OCI-LY1 (cell line): ENCODE data around the gene HOXA3.

ENCODE experiments used
- H2AFZ ChIP-seq: fragments of 200-600 bp; sonication (generic), shearing (Covaris generic); 2 replicates; pipeline ENCODE4 v1.6.0; 2014; ENCODE audit warnings: antibody characterized with exemption, mild to moderate bottlenecking, low read length
- H3F3A ChIP-seq: fragments of 200-600 bp; sonication (generic), shearing (Covaris generic); 2 replicates; pipeline ENCODE4 v1.6.0; 2014; ENCODE audit warnings: mild to moderate bottlenecking, antibody characterized with exemption, low read length, moderate library complexity; ENCODE audit not compliant: insufficient read depth
- H3K27ac ChIP-seq: fragments of 200-600 bp; sonication (generic); 2 replicates; pipeline ENCODE4 v1.5.1; 2014; ENCODE audit warnings: low read length, mixed run types, mild to moderate bottlenecking, low read depth; ENCODE audit not compliant: poor library complexity, severe bottlenecking
- H3K27me3 ChIP-seq: fragments of 200-600 bp; sonication (generic); 2 replicates; pipeline ENCODE4 v1.6.0; 2014; ENCODE audit warnings: antibody characterized with exemption, mild to moderate bottlenecking, low read length, moderate library complexity; ENCODE audit not compliant: insufficient read depth
- H3K36me3 ChIP-seq: fragments of 200-600 bp; sonication (generic); 2 replicates; pipeline ENCODE4 v1.6.1; 2014; ENCODE audit warnings: mild to moderate bottlenecking, antibody characterized with exemption, low read length, moderate library complexity, mixed read lengths; ENCODE audit not compliant: insufficient read depth
- H3K4me1 ChIP-seq: fragments of 200-600 bp; sonication (generic); 2 replicates; pipeline ENCODE4 v1.5.1; 2014; ENCODE audit warnings: mild to moderate bottlenecking, low read length, moderate library complexity; ENCODE audit not compliant: insufficient read depth, severe bottlenecking
- H3K4me2 ChIP-seq: fragments of 200-600 bp; sonication (generic), shearing (Covaris generic); 2 replicates; pipeline ENCODE4 v1.6.1; 2014; ENCODE audit warnings: low read length
- H3K4me3 ChIP-seq: fragments of 200-600 bp; sonication (generic); 2 replicates; pipeline ENCODE4 v1.5.1; 2014; ENCODE audit warnings: low read length, low read depth, mild to moderate bottlenecking, mixed read lengths; ENCODE audit not compliant: poor library complexity, severe bottlenecking
- H3K79me2 ChIP-seq: fragments of 200-600 bp; shearing (Covaris generic); 2 replicates; pipeline ENCODE4 v1.6.1; 2016; ENCODE audit warnings: mixed run types, low read length, mixed read lengths; ENCODE audit not compliant: insufficient read depth
- H3K9ac ChIP-seq: fragments of 200-600 bp; sonication (generic), shearing (Covaris generic); 2 replicates; pipeline ENCODE4 v1.6.1; 2014; ENCODE audit warnings: mild to moderate bottlenecking, low read length, mixed read lengths
- H3K9me2 ChIP-seq: fragments of 200-600 bp; sonication (generic), shearing (Covaris generic); 2 replicates; pipeline ENCODE4 v1.6.1; 2014; ENCODE audit warnings: low read depth, mild to moderate bottlenecking, low read length, mixed read lengths
- H3K9me3 ChIP-seq: fragments of 200-600 bp; shearing (Covaris generic); 2 replicates; pipeline ENCODE4 v1.6.1; 2014; ENCODE audit warnings: low read length, mixed read lengths
- H4K20me1 ChIP-seq: fragments of 200-600 bp; sonication (generic), shearing (Covaris generic); 2 replicates; pipeline ENCODE4 v1.6.0; 2016; ENCODE audit warnings: mild to moderate bottlenecking, low read length; ENCODE audit not compliant: insufficient read depth
- EZH2 ChIP-seq: fragments of 200-600 bp; sonication (generic), shearing (Covaris generic); IDR thresholded peaks from 2 replicates; pipeline ENCODE4 v1.8.0; 2017; ENCODE audit warnings: borderline replicate concordance, mixed run types, mild to moderate bottlenecking, antibody characterized with exemption, low read length, moderate library complexity, mixed read lengths
- TF ChIP-seq, protein P1 (sequence below): fragments of 200-600 bp; sonication (generic), shearing (Covaris generic); IDR thresholded peaks from 2 replicates; pipeline ENCODE4 v1.5.1; 2017; ENCODE audit warnings: mild to moderate bottlenecking, antibody characterized with exemption, low read length, moderate library complexity, mixed read lengths

The HOXA3 gene

DNA sequence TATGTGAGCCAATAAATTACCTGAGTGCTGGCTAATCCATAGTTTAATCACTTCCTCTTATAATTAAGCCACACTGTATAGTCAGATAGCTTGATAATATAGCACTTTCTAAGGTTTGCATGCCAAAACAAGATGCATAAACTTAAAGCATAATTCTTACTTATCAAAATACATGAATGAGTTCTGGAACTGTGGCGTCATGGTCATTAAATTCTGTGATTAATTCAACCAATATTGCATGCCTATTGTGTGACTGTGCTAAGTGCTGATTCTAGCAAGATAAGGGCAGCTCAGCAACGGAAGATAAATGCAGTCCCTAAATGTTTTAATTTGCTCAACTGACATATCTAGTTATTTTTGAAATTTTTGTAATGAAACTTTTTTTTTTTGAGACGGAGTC lies 86.2 kb downstream of the HOXA3 start:
- Histone ChIP-seq H2AFZ (no peak overlapping the region), H3K36me3 (no peaks in the 10 kb centered on the region), H3K27me3 (no peaks in the 10 kb centered on the region), H3K9me3 (no peaks in the 10 kb centered on the region), H3K9ac (no peak overlapping the region), H3K4me1 (no peaks in the 10 kb centered on the region), H3F3A (no peaks in the 10 kb centered on the region), H3K79me2 (no peaks in the 10 kb centered on the region), H3K27ac (no peak overlapping the region), H3K4me2 (no peak overlapping the region), H3K9me2 (no peaks in the 10 kb centered on the region), H4K20me1 (no peaks in the 10 kb centered on the region), H3K4me3 (no peak overlapping the region)
- TF ChIP-seq, protein P1, sequence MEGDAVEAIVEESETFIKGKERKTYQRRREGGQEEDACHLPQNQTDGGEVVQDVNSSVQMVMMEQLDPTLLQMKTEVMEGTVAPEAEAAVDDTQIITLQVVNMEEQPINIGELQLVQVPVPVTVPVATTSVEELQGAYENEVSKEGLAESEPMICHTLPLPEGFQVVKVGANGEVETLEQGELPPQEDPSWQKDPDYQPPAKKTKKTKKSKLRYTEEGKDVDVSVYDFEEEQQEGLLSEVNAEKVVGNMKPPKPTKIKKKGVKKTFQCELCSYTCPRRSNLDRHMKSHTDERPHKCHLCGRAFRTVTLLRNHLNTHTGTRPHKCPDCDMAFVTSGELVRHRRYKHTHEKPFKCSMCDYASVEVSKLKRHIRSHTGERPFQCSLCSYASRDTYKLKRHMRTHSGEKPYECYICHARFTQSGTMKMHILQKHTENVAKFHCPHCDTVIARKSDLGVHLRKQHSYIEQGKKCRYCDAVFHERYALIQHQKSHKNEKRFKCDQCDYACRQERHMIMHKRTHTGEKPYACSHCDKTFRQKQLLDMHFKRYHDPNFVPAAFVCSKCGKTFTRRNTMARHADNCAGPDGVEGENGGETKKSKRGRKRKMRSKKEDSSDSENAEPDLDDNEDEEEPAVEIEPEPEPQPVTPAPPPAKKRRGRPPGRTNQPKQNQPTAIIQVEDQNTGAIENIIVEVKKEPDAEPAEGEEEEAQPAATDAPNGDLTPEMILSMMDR = no peak
- no peak for TF ChIP-seq EZH2

DNA sequence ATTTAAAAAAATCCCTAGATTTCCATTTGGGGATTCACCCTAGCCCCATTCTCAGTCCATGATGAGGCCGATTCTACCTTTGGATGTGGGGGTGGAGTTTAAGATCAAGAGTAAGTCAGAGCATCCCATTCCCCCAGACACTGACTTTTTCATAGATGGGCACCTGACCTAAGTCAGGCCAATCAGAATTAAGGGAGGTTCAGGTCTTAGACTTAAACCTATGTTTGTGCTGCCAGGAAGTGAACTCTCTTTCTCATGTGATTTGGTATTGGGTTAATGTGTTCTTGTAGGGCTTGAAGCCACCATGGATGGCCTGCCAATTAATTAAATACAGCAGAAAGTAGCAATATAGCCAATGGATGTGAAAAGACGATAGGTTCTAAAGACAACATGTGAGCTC lies 86.7 kb downstream of the HOXA3 start:
- Histone ChIP-seq H3K9me3 (no peaks in the 10 kb centered on the region), H3K4me2 (no peak overlapping the region), H2AFZ (no peak overlapping the region), H4K20me1 (no peaks in the 10 kb centered on the region), H3K9ac (no peak overlapping the region), H3K4me3 (no peak overlapping the region), H3K27me3 (no peaks in the 10 kb centered on the region), H3K4me1 (no peaks in the 10 kb centered on the region), H3K27ac (no peak overlapping the region), H3K9me2 (no peaks in the 10 kb centered on the region), H3K79me2 (no peaks in the 10 kb centered on the region), H3K36me3 (no peaks in the 10 kb centered on the region), H3F3A (no peaks in the 10 kb centered on the region)
- TF ChIP-seq EZH2 = no peak
- TF ChIP-seq, protein P1 = no peak

DNA sequence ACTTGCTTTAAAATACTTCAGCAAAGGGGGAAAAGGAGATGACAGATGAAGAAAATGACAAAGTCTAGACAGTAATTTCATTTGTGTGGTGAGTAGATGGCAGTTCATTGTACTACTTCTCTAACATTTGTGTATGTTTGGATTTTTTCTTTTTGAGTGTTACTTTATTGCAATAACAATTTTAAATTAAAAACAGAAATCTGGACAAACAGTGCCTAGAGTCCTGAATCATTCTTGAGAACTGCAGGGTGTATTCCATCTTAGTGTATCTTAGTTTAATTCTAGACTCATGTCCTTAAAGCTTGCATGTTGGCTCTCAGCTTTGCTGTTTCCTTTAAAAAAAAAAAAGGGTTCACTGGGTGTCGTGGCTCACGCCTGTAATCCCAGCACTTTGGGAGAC lies 87.7 kb downstream of the HOXA3 start:
- Histone ChIP-seq H3K9ac (no peak overlapping the region), H3K4me1 (no peaks in the 10 kb centered on the region), H3K9me2 (no peaks in the 10 kb centered on the region), H3K4me2 (no peak overlapping the region), H4K20me1 (no peaks in the 10 kb centered on the region), H3K36me3 (no peaks in the 10 kb centered on the region), H3K9me3 (no peaks in the 10 kb centered on the region), H3K27me3 (no peaks in the 10 kb centered on the region), H3K4me3 (no peak overlapping the region), H3K79me2 (no peaks in the 10 kb centered on the region), H2AFZ (no peak overlapping the region), H3K27ac (no peak overlapping the region), H3F3A (no peaks in the 10 kb centered on the region)
- TF ChIP-seq EZH2 = no peak
- TF ChIP-seq, protein P1 = no peak
